ENCODE results near the gene ABHD16B.

ABHD16B gene

GRCh38 chr20:63881451-63882226 is 20.3 kb downstream of the ABHD16B start:
- no peak for DNase-seq (ENCODE audit: low read depth)
- no peak overlapping the region for H3K4me3 ChIP-seq (ENCODE audit: low read depth, low read length)
- TF ChIP-seq CTCF (IDR thresholded peaks at IDR 0.05; ENCODE audit: low read depth, low read length, missing control alignments): no peak

- DNase-seq (ENCODE audit: low read depth): no peak
- H3K4me3 ChIP-seq (ENCODE audit: low read depth, low read length): no peak overlapping the region
- no peak for TF ChIP-seq CTCF (IDR thresholded peaks at IDR 0.05; ENCODE audit: low read depth, low read length, missing control alignments)
These were observed 21.2 kb downstream of the ABHD16B start for GRCh38 chr20:63882257-63883200.

GRCh38 chr20:63883201-63883593 is 21.9 kb downstream of the ABHD16B start:
- DNase-seq (ENCODE audit: low read depth): no peak
- no peak overlapping the region for H3K4me3 ChIP-seq (ENCODE audit: low read depth, low read length)
- TF ChIP-seq CTCF (IDR thresholded peaks at IDR 0.05; ENCODE audit: low read depth, low read length, missing control alignments): no peak

GRCh38 chr20:63884506-63885263 is 23.4 kb downstream of the ABHD16B start:
- no peak for DNase-seq (ENCODE audit: low read depth)
- TF ChIP-seq CTCF (IDR thresholded peaks at IDR 0.05; ENCODE audit: low read depth, low read length, missing control alignments): no peak
- H3K4me3 ChIP-seq (ENCODE audit: low read depth, low read length): no peak overlapping the region

- H3K4me3 ChIP-seq (ENCODE audit: low read depth, low read length): no peak overlapping the region
These were observed 24.2 kb downstream of the ABHD16B start for GRCh38 chr20:63885264-63886053.

More at GRCh38 chr20:63885264-63886053, 24.2 kb downstream of the ABHD16B start:
- DNase-seq (ENCODE audit: low read depth): no peak
- no peak for TF ChIP-seq CTCF (IDR thresholded peaks at IDR 0.05; ENCODE audit: low read depth, low read length, missing control alignments)
